ENCODE results near the gene GPC3.
A peak's percentile ranks its signal among the peaks of the same experiment; 100 is the strongest.

GPC3 gene

GRCh38 chrX:133544115-133544514 lies 441.3 kb downstream of the GPC3 start:
- no peak for TF ChIP-seq CTCF (IDR thresholded peaks at IDR 0.05; ENCODE audit: low read depth, low read length, missing control alignments)
- Histone ChIP-seq H3K4me3 (ENCODE audit: low read depth, low read length) (no peak overlapping the region), H3K27ac (no peak overlapping the region), H3K36me3 (replicated peaks) (no peaks in the 10 kb centered on the region), H3K27me3 (replicated peaks) (no peaks in the 10 kb centered on the region)
- in situ Hi-C loops (cut with HindIII; ENCODE audit: low pct_ligation_motif_present, low sequenced_read_pairs) = no loop called here
- DNase-seq = peak; percentile 24

GRCh38 chrX:133543654-133544053 lies 441.7 kb downstream of the GPC3 start:
- Histone ChIP-seq H3K4me3 (ENCODE audit: low read depth, low read length) (no peak overlapping the region), H3K36me3 (replicated peaks) (no peaks in the 10 kb centered on the region), H3K27me3 (replicated peaks) (no peaks in the 10 kb centered on the region), H3K27ac (no peak overlapping the region)
- in situ Hi-C loops (cut with HindIII; ENCODE audit: low pct_ligation_motif_present, low sequenced_read_pairs) = no loop called here
- no peak for TF ChIP-seq CTCF (IDR thresholded peaks at IDR 0.05; ENCODE audit: low read depth, low read length, missing control alignments)
- no peak for DNase-seq

- Histone ChIP-seq H3K4me3 (ENCODE audit: low read depth, low read length) (no peak overlapping the region), H3K36me3 (replicated peaks) (no peaks in the 10 kb centered on the region), H3K27me3 (replicated peaks) (no peaks in the 10 kb centered on the region), H3K27ac (no peak overlapping the region)
- TF ChIP-seq CTCF (IDR thresholded peaks at IDR 0.05; ENCODE audit: low read depth, low read length, missing control alignments) = no peak
- no peak for DNase-seq
- in situ Hi-C loops (cut with HindIII; ENCODE audit: low pct_ligation_motif_present, low sequenced_read_pairs) = no loop called here
Observed at GRCh38 chrX:133542476-133542875, 442.9 kb downstream of the GPC3 start.

- Histone ChIP-seq H3K27ac (no peak overlapping the region), H3K36me3 (replicated peaks) (no peaks in the 10 kb centered on the region), H3K4me3 (ENCODE audit: low read depth, low read length) (no peak overlapping the region), H3K27me3 (replicated peaks) (no peaks in the 10 kb centered on the region)
- no peak for DNase-seq
- in situ Hi-C loops (cut with HindIII; ENCODE audit: low pct_ligation_motif_present, low sequenced_read_pairs) = no loop called here
- TF ChIP-seq CTCF (IDR thresholded peaks at IDR 0.05; ENCODE audit: low read depth, low read length, missing control alignments) = no peak
Observed at GRCh38 chrX:133541021-133541420, 444.4 kb downstream of the GPC3 start.

GRCh38 chrX:133538148-133538547 lies 447.2 kb downstream of the GPC3 start:
- Histone ChIP-seq H3K4me3 (ENCODE audit: low read depth, low read length) (no peak overlapping the region), H3K36me3 (replicated peaks) (no peaks in the 10 kb centered on the region), H3K27ac (no peak overlapping the region), H3K27me3 (replicated peaks) (no peaks in the 10 kb centered on the region)
- TF ChIP-seq CTCF (IDR thresholded peaks at IDR 0.05; ENCODE audit: low read depth, low read length, missing control alignments) = no peak
- no peak for DNase-seq
- in situ Hi-C loops (cut with HindIII; ENCODE audit: low pct_ligation_motif_present, low sequenced_read_pairs) = no loop called here

- no peak for DNase-seq
- H3K36me3 ChIP-seq (replicated peaks) = no peaks in the 10 kb centered on the region
- H3K27ac ChIP-seq = no peak overlapping the region
- in situ Hi-C loops (cut with HindIII; ENCODE audit: low pct_ligation_motif_present, low sequenced_read_pairs) = no loop called here
- no peak overlapping the region for H3K4me3 ChIP-seq (ENCODE audit: low read depth, low read length)
- H3K27me3 ChIP-seq (replicated peaks) = no peaks in the 10 kb centered on the region
- TF ChIP-seq CTCF (IDR thresholded peaks at IDR 0.05; ENCODE audit: low read depth, low read length, missing control alignments) = no peak
Observed at GRCh38 chrX:133537142-133537541, 448.3 kb downstream of the GPC3 start.

Measured in brain microvascular endothelial cell (primary cell).